Measurements from ENCODE around the gene CWC22. TPM values are rescaled to one million over a fixed set of nuclear protein-coding genes. Genes with fewer than 3 reads are reported as not detected.

CWC22 gene
- total RNA-seq, 1 experiment from 2014 or later, result 14.2 TPM

GRCh38 chr2:179927041-179927440, 80.1 kb downstream of the CWC22 start:
- Histone ChIP-seq H3K9me2 (replicated peaks; ENCODE audit: low read length) (no peaks in the 10 kb centered on the region), H3K4me1 (ENCODE audit: insufficient read depth, low read length) (no peaks in the 10 kb centered on the region), H3K36me3 (ENCODE audit: low read depth, low read length) (no peaks in the 10 kb centered on the region), H3K4me3 (ENCODE audit: low read length) (no peak overlapping the region), H2AFZ (ENCODE audit: low read length) (no peak overlapping the region), H3K9me3 (ENCODE audit: low read length) (0 out of 2 replicates have a peak, but pooled peaks cover 5% of the 10 kb centered on the region), H3K27ac (ENCODE audit: low read length) (no peak overlapping the region), H4K20me1 (ENCODE audit: low read length) (no peaks in the 10 kb centered on the region), H3F3A (ENCODE audit: low read length, unreplicated experiment) (no peaks in the 10 kb centered on the region), H3K79me2 (ENCODE audit: low read length) (no peaks in the 10 kb centered on the region), H3K27me3 (ENCODE audit: low read length) (no peaks in the 10 kb centered on the region), H3K9ac (ENCODE audit: low read length) (no peak overlapping the region), H3K4me2 (ENCODE audit: low read length) (no peak overlapping the region)
- TF ChIP-seq EZH2phosphoT487 (IDR thresholded peaks at IDR 0.05; ENCODE audit: borderline replicate concordance, low read length), result no peak
- TF ChIP-seq EZH2 (IDR thresholded peaks at IDR 0.05; ENCODE audit: low read length, unreplicated experiment), result no peak
- TF ChIP-seq CTCF (conservative IDR thresholded peaks at IDR 0.05; ENCODE audit: low read depth, low read length), result no peak
- CTCF ChIA-PET, result interaction anchor here (0.8 kb wide), 1 partner anchor 29 kb away, joined by 6 read pairs; no protein-coding TSS in a partner anchor
- DNase-seq (no peak), ATAC-seq (no peak)
- intact Hi-C loops (cut with micrococcal nuclease), result no loop called here
- POLR2A ChIA-PET (ENCODE audit: unreplicated experiment), result no interaction called here
- no TSS peak for BruUV-seq (replicated peaks)

- no peak for ATAC-seq
- CTCF ChIA-PET, result no interaction called here
These were observed 81.4 kb downstream of the CWC22 start for GRCh38 chr2:179925713-179926112.

More at GRCh38 chr2:179925713-179926112, 81.4 kb downstream of the CWC22 start:
- H3K4me3 ChIP-seq (ENCODE audit: low read length), result no peak overlapping the region
- H4K20me1 ChIP-seq (ENCODE audit: low read length), result no peaks in the 10 kb centered on the region
- no peaks in the 10 kb centered on the region for H3K9me2 ChIP-seq (replicated peaks; ENCODE audit: low read length)
- intact Hi-C loops (cut with micrococcal nuclease), result no loop called here
- H3K27me3 ChIP-seq (ENCODE audit: low read length), result no peaks in the 10 kb centered on the region
- no peaks in the 10 kb centered on the region for H3K79me2 ChIP-seq (ENCODE audit: low read length)
- POLR2A ChIA-PET (ENCODE audit: unreplicated experiment), result no interaction called here
- H3K4me1 ChIP-seq (ENCODE audit: insufficient read depth, low read length), result no peaks in the 10 kb centered on the region
- no TSS peak for BruUV-seq (replicated peaks)
- no peak for DNase-seq
- H3K27ac ChIP-seq (ENCODE audit: low read length), result no peak overlapping the region
- H3K9me3 ChIP-seq (ENCODE audit: low read length), result 0 out of 2 replicates have a peak, but pooled peaks cover 5% of the 10 kb centered on the region
- H3F3A ChIP-seq (ENCODE audit: low read length, unreplicated experiment), result no peaks in the 10 kb centered on the region
- no peak overlapping the region for H3K9ac ChIP-seq (ENCODE audit: low read length)
- H3K36me3 ChIP-seq (ENCODE audit: low read depth, low read length), result no peaks in the 10 kb centered on the region
- TF ChIP-seq CTCF (conservative IDR thresholded peaks at IDR 0.05; ENCODE audit: low read depth, low read length) (no peak), EZH2phosphoT487 (IDR thresholded peaks at IDR 0.05; ENCODE audit: borderline replicate concordance, low read length) (no peak), EZH2 (IDR thresholded peaks at IDR 0.05; ENCODE audit: low read length, unreplicated experiment) (no peak)
- H2AFZ ChIP-seq (ENCODE audit: low read length), result no peak overlapping the region
- no peak overlapping the region for H3K4me2 ChIP-seq (ENCODE audit: low read length)

Measured in PC-3 (cell line).